ENCODE results near the gene KRTAP5-9.

The KRTAP5-9 gene

GRCh38 chr11:71502871-71503435 is 45.3 kb upstream of the KRTAP5-9 start:
- H3K4me3 ChIP-seq (ENCODE audit: control insufficient read depth, low read depth, low read length) = no peak overlapping the region
- TF ChIP-seq CTCF (IDR thresholded peaks at IDR 0.05; ENCODE audit: control insufficient read depth, insufficient read depth, low read depth, low read length, missing control alignments) = no peak
- DNase-seq (ENCODE audit: low read depth) = no peak

GRCh38 chr11:71504531-71504930 is 43.7 kb upstream of the KRTAP5-9 start:
- no peak for TF ChIP-seq CTCF (IDR thresholded peaks at IDR 0.05; ENCODE audit: control insufficient read depth, insufficient read depth, low read depth, low read length, missing control alignments)
- H3K4me3 ChIP-seq (ENCODE audit: control insufficient read depth, low read depth, low read length) = no peak overlapping the region
- no peak for DNase-seq (ENCODE audit: low read depth)

- H3K4me3 ChIP-seq (ENCODE audit: control insufficient read depth, low read depth, low read length) = no peak overlapping the region
- no peak for DNase-seq (ENCODE audit: low read depth)
- no peak for TF ChIP-seq CTCF (IDR thresholded peaks at IDR 0.05; ENCODE audit: control insufficient read depth, insufficient read depth, low read depth, low read length, missing control alignments)
Measured at GRCh38 chr11:71505001-71505400, 43.2 kb upstream of the KRTAP5-9 start.

- no peak for TF ChIP-seq CTCF (IDR thresholded peaks at IDR 0.05; ENCODE audit: control insufficient read depth, insufficient read depth, low read depth, low read length, missing control alignments)
- no peak overlapping the region for H3K4me3 ChIP-seq (ENCODE audit: control insufficient read depth, low read depth, low read length)
Measured at GRCh38 chr11:71505781-71506180, 42.4 kb upstream of the KRTAP5-9 start.

DNA sequence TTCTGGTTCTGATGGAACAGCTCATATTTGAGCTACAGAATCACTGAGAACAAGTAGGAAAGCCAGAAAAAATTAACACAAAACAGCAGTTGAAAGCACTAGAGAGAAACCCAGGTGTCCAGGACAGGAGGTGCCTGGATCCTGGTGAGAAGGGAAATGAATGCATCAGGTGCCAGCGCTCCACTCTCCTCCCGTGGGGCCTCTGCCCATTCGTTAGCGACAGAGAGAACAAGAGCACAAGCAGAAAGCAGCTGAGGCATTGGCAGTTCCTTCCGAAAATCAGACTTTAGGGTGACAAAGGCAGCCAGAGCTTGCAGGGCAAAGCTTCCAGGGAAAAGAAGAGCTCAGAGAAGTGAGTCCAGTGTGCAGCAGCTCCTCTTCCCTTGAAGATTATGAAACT is 41.1 kb upstream of the KRTAP5-9 start:
- no peak for DNase-seq (ENCODE audit: low read depth)
- TF ChIP-seq CTCF (IDR thresholded peaks at IDR 0.05; ENCODE audit: control insufficient read depth, insufficient read depth, low read depth, low read length, missing control alignments) = no peak
- no peak overlapping the region for H3K4me3 ChIP-seq (ENCODE audit: control insufficient read depth, low read depth, low read length)

More at GRCh38 chr11:71505781-71506180, 42.4 kb upstream of the KRTAP5-9 start:
- no peak for DNase-seq (ENCODE audit: low read depth)

GRCh38 chr11:71518506-71519471 is 29.4 kb upstream of the KRTAP5-9 start:
- H3K4me3 ChIP-seq (ENCODE audit: control insufficient read depth, low read depth, low read length) = no peak overlapping the region
- DNase-seq (ENCODE audit: low read depth) = no peak
- no peak for TF ChIP-seq CTCF (IDR thresholded peaks at IDR 0.05; ENCODE audit: control insufficient read depth, insufficient read depth, low read depth, low read length, missing control alignments)
